ENCODE measurements around the gene TRMT61A. TPM values are rescaled to one million over a fixed set of nuclear protein-coding genes. Genes with fewer than 3 reads are reported as not detected.
A peak's percentile ranks its signal among the peaks of the same experiment; 100 is the strongest.

The TRMT61A gene
- total RNA-seq, 1 donor from 2014 or later: 9.5 TPM

- Mint-ChIP-seq H3K27ac (no peak overlapping the region), H3K27me3 (ENCODE audit: low read depth) (no peaks in the 10 kb centered on the region), H3K36me3 (no peaks in the 10 kb centered on the region), H3K4me1 (peaks cover 3% of the 10 kb centered on the region), H3K9me3 (no peaks in the 10 kb centered on the region), H3K4me3 (no peak overlapping the region)
- TF ChIP-seq CTCF (IDR thresholded peaks at IDR 0.05; ENCODE audit: unreplicated experiment): no peak
- DNase-seq (ENCODE audit: low spot score in 2 of 2, unreplicated experiment in 2 of 2): no peak
Observed at GRCh38 chr14:103545915-103546651, 17.1 kb downstream of the TRMT61A start.

GRCh38 chr14:103546652-103547454, 17.9 kb downstream of the TRMT61A start:
- peak; percentile 90 for TF ChIP-seq CTCF (IDR thresholded peaks at IDR 0.05; ENCODE audit: unreplicated experiment)
- Mint-ChIP-seq H3K27ac (no peak overlapping the region), H3K4me3 (no peak overlapping the region), H3K27me3 (ENCODE audit: low read depth) (no peaks in the 10 kb centered on the region), H3K9me3 (no peaks in the 10 kb centered on the region), H3K36me3 (no peaks in the 10 kb centered on the region), H3K4me1 (peaks cover 2% of the 10 kb centered on the region)
- DNase-seq (ENCODE audit: low spot score in 2 of 2, unreplicated experiment in 2 of 2): peak in 1 of 2 experiments; percentile 84

GRCh38 chr14:103547455-103547940, 18.5 kb downstream of the TRMT61A start:
- Mint-ChIP-seq H3K4me3 (no peak overlapping the region), H3K36me3 (no peaks in the 10 kb centered on the region), H3K27ac (no peak overlapping the region), H3K9me3 (no peaks in the 10 kb centered on the region), H3K27me3 (ENCODE audit: low read depth) (no peaks in the 10 kb centered on the region), H3K4me1 (no peaks in the 10 kb centered on the region)
- no peak for DNase-seq (ENCODE audit: low spot score in 2 of 2, unreplicated experiment in 2 of 2)
- no peak for TF ChIP-seq CTCF (IDR thresholded peaks at IDR 0.05; ENCODE audit: unreplicated experiment)

- no peak for DNase-seq (ENCODE audit: low spot score in 2 of 2, unreplicated experiment in 2 of 2)
- H3K4me1 Mint-ChIP-seq: no peaks in the 10 kb centered on the region
- no peak overlapping the region for H3K4me3 Mint-ChIP-seq
- no peaks in the 10 kb centered on the region for H3K9me3 Mint-ChIP-seq
- H3K36me3 Mint-ChIP-seq: peaks cover 2% of the 10 kb centered on the region
- TF ChIP-seq CTCF (IDR thresholded peaks at IDR 0.05; ENCODE audit: unreplicated experiment): no peak
- H3K27ac Mint-ChIP-seq: no peak overlapping the region
- no peaks in the 10 kb centered on the region for H3K27me3 Mint-ChIP-seq (ENCODE audit: low read depth)
Observed at GRCh38 chr14:103547941-103548462, 19.0 kb downstream of the TRMT61A start.

GRCh38 chr14:103548463-103549351, 19.7 kb downstream of the TRMT61A start:
- H3K9me3 Mint-ChIP-seq: no peaks in the 10 kb centered on the region
- H3K4me1 Mint-ChIP-seq: no peaks in the 10 kb centered on the region
- no peaks in the 10 kb centered on the region for H3K27me3 Mint-ChIP-seq (ENCODE audit: low read depth)
- H3K4me3 Mint-ChIP-seq: no peak overlapping the region
- no peak for DNase-seq (ENCODE audit: low spot score in 2 of 2, unreplicated experiment in 2 of 2)
- TF ChIP-seq CTCF (IDR thresholded peaks at IDR 0.05; ENCODE audit: unreplicated experiment): no peak
- peaks cover 2% of the 10 kb centered on the region for H3K36me3 Mint-ChIP-seq
- H3K27ac Mint-ChIP-seq: no peak overlapping the region
